Fibroblast of peridontal ligament (primary cell): ENCODE measurements around the gene KIF13A.
"Not testable (repeated sequence)": the region's sequence is repeated elsewhere in the genome, so short reads cannot be mapped to it uniquely, and the experiment has no call there.

Source experiments
- DNase-seq: peaks from one replicate; pipeline ENCODE4 v3.0.0-alpha.2; 2010; ENCODE audit errors: extremely low read depth

Gene KIF13A

DNA sequence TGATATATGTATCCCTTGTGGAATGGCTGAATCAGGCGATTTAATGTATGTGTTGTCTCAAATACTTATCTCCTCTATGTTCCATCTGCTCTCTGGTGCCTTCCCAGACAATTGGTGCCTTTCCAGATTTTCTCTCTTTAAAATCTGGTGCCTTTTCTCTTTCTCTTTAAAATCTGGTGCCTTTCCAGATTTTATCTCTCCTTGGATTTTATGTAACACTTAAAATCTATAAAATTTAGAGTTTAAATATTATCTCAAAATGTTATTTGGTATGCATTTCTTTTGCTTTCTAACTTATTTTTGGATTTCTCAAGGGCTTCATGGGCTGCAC is 116.3 kb downstream of the KIF13A start:
- DNase-seq = no peak

DNA sequence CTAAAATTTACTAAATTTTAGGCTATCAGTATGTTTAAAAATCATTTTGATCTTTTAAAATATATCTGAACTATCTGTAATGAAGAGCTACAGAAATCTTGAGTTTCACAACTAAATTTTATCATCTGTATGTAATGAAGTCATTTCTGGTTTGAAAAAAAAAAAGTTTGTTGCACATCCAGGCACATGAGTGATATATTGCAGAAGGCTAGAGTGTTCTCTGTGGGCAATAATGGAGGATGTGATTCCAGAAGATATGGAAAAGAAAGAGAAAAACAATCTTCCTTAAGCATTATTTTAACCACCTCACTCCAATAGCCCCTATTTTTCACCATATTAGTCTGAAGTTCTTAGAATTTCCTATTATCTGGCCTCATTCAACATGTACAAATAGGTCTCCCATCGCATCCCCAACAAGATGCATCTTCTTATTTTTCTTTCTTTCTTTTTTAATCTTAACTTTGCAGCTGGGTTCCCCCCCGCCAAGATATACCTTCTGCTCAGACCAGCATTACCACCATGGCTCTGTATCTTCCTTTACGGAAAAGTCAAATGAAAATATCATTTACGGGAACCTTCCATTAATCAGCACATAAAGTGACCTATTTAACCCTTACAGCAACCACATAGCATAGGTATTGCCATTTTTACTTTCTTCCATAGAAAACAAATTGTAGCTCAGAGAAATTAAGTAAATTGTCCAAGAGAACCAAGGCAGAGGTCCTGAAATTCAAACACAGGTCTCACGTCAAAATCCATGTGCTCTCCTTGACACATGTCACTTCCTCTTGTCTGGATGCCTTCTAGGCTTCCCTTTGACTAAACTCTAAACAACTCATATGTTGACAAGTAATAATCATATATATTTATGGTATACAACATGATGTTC is 116.9 kb downstream of the KIF13A start:
- no peak for DNase-seq

DNA sequence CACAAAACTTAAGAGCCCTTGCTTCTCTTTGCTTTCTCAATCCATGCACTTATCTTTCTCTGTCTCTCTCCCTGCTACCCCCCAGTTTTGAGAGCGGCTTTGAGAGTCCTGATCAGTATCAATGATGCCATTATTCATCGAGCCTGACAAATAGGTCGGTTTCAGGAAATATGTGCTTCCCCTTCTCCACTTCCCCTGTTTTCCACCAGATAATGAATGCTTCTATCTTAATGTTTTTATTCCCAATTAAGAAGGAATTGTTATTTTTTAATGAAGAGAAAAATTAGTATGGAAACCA is 117.7 kb downstream of the KIF13A start:
- DNase-seq = no peak

DNA sequence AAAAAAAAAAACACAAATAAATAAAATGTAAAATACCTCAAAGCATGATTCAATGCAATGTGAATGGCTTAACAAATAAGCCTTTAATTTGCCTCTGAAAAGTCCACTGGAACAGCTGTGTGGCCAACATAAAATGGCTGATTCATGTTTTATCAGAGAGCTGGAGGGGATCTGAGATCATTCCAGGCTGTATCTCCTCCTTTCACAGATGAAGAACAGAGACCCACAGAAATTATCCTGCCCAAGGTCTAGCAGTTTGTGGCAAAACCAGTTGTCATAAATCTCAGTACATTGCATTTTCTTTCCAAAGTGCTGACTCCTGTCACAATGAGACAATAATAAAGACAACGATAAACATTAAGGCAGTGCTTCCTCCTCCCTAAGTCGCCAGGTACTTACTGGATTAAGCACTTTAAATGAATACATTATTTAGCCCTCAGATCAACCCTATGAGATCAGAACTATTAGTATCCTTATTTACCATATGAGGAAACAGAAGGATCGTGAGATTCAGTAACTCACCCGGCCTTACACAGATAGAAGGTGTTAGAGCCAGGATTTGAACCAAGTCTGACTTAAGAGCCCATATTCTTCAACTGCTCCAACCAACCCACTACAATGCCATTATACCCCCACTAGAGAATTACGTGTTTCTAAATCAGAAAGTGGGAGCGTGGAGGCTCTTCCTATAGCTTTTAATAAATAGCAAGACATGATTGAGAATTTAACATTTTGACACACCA is 118.3 kb downstream of the KIF13A start:
- peak; percentile 42 for DNase-seq

DNA sequence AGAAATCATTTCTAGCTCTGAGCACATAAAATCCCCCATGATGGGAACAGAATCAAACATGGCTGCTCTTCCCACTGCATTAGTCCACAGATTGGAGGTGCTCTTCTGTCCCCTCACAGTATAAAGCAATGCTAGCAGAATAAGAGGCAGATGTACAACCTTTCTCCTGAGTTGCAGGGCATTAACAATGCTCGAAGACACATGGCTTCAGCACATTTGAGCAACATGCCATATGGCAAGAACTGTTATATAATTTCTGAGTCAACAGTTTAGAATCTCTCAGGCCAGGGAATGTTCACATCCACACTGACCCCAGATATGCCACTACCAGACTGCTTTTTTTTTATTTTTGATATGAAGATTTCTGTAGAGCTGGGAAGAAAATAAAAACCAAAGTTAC is 119.6 kb downstream of the KIF13A start:
- peak; percentile 87 for DNase-seq

DNA sequence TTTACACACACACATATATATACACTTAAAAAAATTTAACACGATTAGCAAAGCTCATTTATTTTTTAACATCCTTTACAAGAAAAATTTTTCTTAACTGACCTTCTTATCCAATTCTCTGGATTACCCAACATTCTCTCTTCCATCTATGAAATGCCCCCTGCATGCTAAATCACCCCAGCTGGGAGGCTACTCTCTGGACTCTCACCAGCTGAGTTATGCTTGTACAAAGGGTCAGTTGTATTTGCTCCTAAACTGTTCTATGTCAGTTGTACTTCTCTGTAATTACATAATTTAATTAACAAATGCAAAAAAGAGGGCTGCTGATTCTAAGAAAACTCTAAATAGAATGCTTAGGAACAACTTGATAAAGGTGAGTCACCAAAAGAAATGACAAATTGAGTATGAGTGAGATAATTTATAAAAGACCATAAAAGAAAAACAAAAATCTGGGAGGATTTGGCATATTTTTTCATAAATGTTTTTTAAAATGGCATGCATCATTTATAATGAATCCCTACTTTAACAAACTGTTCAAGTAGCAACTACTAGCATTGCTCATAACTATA is 120.5 kb downstream of the KIF13A start:
- no peak for DNase-seq

DNA sequence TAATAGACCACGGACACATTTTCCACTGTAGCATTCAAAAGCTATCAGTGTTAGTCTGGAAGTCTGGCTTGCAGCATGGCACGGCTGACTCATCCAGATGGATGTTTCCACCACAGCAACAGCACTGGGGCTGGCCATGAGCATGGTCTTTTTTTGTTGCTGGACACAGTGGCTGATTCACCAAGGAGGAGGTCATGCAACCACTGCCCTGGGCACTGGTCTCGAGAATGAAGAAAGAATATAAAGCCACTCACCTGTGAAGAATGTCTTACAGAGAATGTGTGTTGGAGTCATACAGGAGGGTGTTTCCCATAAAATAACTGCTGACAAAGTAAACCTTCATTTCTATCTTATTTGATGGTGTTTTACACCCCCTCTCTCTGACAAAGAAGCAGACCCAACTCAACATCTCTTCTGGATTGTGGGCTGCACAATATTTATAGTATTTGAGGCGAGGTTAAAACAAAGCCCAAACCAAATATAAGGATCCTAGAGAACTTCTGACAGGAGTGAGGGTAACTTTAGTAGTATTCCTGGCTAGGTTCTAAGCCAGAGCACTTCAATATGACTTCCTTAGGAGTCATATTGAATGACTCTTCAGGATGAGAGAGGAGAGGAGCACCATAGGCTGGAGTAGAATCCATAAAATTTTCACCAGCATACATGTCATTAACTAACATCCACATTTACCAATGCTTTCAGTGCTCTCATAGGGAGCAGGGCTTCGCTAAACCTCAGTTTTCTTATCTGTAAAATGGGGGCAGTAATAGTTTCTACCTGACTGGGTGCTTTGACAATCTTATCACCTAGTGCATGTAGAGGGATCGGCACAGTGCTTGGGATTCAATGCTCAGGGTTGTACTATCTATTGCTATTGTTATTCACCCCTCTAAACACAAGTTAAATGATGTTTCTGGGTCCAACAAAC is 121.4 kb downstream of the KIF13A start:
- peak; percentile 93 for DNase-seq

DNA sequence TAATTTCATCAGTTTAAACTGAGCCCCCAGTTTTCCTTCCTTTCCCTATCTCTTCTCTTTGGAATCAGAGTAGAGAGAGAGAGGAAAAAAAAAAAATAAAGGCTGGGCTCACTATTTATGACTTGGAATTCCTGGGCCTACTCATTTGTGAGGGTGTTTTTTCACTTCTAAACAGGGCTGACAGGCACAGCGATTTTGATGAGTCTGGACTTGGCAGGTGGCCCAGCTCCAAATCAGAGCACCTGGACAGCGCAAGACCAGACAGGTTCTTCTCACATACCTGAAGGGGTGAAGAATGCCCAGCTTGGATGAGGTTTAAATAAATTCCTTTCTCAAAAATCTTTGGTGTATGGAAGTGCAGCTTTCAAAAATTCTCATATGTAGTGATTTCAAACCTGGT is 122.2 kb downstream of the KIF13A start:
- no peak for DNase-seq

DNA sequence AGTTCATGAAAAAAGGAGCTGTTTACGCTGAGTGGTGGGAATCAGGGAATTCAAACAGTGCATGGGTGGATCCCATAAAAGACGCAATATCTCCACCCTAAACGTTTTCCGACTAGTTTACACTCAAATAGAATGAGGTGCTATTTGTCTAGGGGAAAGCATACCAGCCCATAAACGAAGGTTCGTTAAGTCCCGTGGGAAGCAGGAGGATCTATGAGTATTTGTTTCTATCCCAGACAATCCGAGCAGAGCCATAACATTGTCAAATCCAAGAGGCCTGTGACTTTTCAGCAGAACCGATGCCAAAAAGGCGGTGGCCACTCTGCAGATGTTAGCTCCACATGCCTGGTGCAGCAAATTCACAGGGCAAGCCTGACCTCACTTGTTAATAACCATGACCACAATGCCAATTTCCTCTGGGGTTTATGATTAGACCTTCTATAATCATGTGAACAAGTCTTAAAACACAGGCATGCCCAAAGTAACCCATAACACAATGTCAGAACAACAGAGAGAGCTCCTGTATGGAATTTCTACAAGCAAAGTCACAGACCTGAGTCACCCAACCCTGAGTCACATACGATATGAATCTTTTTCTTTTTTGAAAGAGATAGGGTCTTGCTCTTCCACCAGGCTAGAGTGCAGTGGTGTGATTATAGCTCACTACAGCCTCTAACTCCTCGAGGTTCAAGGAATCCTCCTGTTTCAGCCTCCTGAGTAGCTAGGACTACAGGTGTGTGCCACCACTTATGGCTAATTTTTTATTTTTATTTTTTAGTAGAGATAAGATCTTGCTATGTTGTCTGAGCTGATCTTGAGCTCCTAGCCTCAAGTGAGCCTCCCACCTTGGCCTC is 123.3 kb downstream of the KIF13A start:
- DNase-seq = peak; percentile 83

DNA sequence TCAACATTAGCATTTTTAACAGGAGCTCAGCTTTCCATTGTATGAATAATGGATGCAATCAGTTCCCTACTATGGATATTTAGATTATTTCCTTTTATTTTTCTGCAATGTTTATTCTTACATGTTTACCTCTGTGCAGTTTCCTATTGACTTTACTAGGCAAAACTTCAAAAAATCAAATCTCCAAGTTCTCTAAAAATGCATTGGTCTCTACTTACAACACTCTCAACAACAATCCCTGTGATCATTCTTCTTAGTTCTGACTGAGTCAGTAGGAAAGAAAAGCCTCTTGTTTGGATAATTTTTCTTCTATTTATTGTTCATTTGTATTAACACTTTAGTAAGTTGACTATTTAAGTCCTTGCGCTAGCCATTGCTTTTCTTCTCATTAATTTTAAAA is 126.1 kb downstream of the KIF13A start:
- DNase-seq = no peak

DNA sequence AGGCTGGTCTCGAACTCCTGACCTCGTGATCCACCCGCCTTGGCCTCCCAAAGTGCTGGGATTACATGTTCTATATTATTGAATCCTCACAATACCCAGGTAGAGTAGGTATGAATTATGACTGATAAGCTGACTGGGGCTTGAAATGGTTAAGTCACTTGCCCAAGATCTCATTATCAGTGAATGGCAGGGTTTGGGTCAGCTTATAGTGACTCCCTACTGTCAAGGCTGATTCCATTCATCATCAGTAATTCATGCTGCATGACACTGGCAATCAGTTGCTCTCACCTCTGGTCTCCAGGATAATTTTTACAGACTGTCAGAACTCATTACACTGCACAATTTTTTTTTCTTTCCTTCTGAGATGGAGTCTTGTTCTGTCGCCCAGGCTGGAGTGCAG is 127.6 kb downstream of the KIF13A start:
- no peak for DNase-seq

DNA sequence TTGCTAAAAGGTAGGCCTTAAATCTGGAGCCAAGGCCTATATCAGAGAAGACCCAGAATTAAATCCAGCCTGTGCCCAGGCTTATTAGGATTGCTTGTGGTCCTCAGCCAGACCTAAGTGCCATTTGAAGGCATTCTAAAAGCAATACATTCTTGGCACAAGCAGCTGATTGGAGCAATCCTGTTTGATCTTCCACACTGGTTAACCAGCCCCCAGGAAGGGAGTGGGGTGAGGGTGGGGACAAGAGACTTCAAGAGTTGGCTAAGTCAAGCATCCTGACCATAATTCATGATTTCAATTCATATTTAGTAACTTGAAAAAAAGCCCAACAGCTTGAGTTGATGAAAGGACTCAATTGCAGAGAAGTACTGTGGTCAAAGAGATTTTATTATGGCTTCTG is 128.9 kb downstream of the KIF13A start:
- no peak for DNase-seq

DNA sequence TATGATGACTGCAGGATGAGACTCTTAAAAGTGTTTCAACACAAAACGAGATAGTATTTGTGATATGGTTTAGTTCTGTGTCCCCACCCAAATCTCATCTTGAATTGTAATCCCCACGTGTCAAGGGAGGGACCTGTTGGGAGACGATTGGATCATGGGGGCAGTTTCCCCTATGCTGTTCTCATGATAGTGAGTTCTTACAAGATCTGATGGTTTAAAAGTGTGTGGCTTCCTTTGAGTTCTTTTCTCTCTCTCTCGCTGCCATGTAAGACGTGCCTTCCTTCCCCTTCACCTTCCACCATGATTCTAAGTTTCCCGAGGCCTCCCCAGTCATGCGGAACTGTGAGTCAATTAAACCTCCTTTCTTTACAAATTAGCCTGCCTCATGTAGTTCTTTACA is 130.2 kb downstream of the KIF13A start:
- not testable (repeated sequence) for DNase-seq

DNA sequence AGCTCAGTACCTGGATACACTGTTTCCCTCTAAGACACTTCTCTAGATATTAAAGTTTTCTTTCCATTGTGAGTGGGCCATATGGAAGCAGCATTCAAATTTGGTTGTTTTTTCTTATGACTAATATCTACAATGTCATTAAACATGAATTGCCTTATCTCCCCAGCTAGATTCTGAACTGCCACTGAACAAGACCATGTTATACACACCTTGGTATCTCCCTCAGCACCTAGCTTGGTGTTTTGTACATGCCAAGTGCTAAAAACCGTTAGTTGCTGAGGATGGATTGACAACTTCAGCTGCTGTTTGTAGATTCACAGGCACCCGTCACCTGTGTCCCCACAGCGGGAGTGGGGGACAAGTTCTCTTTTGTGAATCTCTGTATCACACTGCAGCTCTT is 131.1 kb downstream of the KIF13A start:
- no peak for DNase-seq

DNA sequence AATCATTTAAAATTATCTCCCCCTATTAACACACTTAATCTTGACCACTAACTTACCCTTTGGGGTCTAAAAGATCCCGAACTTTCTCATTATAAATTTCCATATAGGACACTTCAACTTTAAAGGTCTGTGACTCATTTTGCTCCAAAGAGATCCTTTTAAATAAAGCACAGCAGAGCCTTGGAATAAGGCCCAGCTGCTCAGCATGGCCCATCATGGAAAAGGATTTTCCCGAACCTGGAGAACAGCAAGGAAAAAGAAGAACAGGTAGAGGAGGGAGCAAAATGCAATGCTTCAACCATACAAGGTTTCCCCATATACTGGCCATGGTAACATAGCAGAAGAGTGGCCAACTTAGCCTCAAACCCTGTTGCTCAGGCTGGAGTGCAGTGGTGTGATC is 132.1 kb downstream of the KIF13A start:
- DNase-seq = no peak

DNA sequence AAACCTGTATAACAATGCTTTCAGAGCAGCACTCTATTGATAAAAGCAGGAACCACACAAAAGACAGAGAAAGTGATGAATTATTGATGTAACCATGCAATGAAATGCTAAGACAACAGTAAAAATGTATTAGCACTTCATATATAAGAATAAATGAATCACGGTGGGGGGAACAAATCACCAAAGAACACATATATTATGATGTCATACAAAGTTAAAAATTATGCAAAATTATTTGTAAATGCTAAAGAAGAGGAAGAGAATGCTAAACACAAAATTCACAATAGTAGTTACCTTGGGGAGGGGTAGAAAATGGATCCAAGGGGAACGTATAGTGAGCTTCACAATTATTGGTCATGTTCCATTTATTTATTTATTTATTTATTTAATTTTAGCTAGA is 133.9 kb downstream of the KIF13A start:
- no peak for DNase-seq

DNA sequence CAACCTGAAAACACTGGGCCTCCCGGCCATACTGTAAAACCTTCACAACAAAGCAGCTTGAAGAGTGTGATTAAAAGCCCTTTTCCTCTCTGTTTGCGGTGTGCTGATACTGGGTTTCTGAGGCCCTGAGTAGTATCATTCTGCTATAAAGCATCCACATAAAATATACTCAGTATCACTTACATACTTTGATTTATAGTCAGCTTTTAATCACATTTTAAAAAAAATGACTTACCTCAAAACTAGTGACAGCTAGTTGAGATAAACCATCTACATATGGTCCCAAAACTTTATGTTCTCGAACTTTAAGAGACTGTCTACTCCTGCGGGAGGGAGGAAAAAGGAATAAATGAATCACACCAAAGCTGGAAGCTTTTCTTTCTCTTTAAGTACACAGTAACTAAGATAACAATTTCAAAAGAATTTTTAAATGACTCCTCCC is 135.7 kb downstream of the KIF13A start:
- DNase-seq = peak; percentile 60

DNA sequence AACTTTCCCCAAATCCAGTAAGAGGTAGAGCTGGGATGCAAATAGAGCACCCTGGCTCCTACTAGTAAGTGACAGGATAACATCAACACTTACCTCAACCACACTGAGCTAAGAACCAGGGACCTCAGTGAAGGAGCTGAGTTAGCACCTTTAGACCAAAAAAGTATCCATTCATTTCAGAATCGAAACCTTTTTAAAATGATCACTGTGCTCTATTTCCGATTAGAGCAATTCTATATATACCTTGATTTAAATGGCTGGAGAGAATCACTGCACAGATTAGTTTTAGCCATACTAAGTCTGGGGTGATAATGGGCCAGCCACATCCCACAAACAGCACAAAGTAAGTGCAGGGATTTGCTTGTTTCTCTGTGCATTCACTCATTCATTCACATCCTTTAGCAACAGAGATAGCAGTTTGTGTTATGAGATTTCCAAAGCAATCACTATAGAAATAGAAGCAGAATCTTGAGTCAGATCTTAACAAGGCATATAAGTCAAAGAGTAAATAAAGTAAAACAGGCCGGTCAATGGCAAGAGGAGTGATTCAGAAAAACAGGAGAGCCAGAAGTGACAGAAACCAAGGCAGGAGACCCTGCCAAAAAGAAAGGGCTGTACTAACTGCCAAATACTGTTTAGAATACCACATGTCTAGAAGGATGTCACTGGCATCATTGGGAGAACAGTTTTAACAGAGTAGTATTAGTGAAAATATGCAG is 136.3 kb downstream of the KIF13A start:
- peak; percentile 43 for DNase-seq

DNA sequence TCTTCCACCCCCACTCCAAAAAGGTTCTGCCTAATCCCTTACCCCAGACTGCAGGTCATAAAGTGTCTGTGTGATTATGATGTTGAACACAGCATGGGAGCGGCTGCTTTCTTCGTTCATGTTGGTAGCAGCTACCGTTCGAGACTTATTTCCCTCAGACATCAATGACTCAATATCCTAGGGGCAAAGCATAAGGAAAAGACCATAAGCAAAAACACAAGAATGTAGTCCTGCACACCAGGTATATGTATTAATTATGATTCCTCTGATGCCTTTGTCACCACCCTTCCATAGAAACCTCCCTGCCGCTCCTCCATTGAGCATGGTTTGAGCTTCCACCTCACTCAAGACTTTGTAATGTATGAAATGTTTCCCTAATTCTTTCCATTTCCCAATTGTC is 137.2 kb downstream of the KIF13A start:
- DNase-seq = no peak

DNA sequence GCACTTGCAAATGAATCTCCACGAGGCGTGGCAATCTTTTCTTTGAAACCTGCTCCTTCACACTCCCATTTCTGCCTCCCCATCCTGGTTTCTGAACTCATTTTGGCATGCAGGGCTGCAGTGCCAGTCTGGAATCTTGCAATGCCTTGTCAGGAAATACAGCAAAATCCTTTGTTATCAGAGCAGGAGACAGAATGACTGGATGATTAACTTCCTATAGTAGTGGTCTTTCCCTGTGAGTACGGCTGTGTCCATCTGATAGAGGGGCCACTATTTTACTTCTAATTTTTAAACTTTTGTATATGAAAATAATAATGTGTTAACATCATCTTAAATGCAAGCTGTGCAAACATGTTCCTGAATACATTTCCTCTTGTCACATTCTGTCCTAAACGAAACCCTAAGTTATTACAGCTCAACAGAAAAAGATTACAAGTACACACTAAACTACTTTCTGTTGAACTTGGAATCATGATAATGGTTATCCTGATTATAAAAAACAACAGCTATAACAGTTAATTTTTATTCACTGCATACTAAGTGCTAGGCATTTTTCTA is 140.2 kb downstream of the KIF13A start:
- no peak for DNase-seq
